K562 (cell line): ENCODE data around the gene TP53TG5. TPM values are rescaled to one million over a fixed set of nuclear protein-coding genes. Genes with fewer than 3 reads are reported as not detected.

Experiments used
- ATAC-seq: fragments of 200-7000 bp; cut with Tn5 transposase; 3 replicates; pipeline ENCODE4 v1.9.1; 2020; ENCODE audit warnings: moderate library complexity
- BruUV-seq: library from RNA; stranded (reverse); fragments of 400-500 nt; replicated peaks from 2 replicates; lab custom pipeline; 2021; lab: Mats Ljungman, UMichigan
- CTCF ChIA-PET: fragments of 300-600 bp; formaldehyde crosslinking; extraction: SDS; loops from one replicate; lab custom pipeline; 2021; ENCODE audit warnings: low intra/inter-chr PET ratio; lab: Yijun Ruan, JAX
- POLR2A ChIA-PET: fragments of 300-600, 350-650 bp; sonication (Branson Sonifier 250); formaldehyde crosslinking; extraction: SDS; loops from one replicate; lab custom pipeline; 2021; ENCODE audit warnings: antibody characterized with exemption, inconsistent platforms; lab: Yijun Ruan, JAX
- DNase-seq, 4 experiments: peaks; one replicate each; pipeline versions ENCODE4 v3.0.0 to v3.0.0-alpha.2; 2011 to 2018; ENCODE audit warnings: low spot score in 3 of 4, mixed read lengths in 3 of 4; ENCODE audit errors: extremely low read depth in 1 of 4
- FAIRE-seq: peaks from 2 replicates; lab custom pipeline; 2011; peaks lifted over from hg19 to GRCh38; lab: Jason Lieb, UNC
- H2AFZ ChIP-seq: 2 replicates; pipeline ENCODE4 v1.6.0; 2011; ENCODE audit warnings: low read depth, low read length, control low read depth, inconsistent platforms
- H3K27ac ChIP-seq: fragments of 200-600 bp; 3 replicates; pipeline ENCODE4 v1.8.0; 2011; ENCODE audit warnings: low read depth, mild to moderate bottlenecking, control low read depth, inconsistent platforms, low read length, moderate library complexity, mixed read lengths; ENCODE audit errors: extremely low read depth
- H3K27me3 ChIP-seq, 2 experiments: fragments of 300-600 bp in 1 of 2; 2 replicates in 1 of 2; 3 replicates in 1 of 2; pipeline versions ENCODE4 v1.6.0 to v1.8.0; 2011; ENCODE audit warnings: inconsistent platforms in 2 of 2, low read length in 2 of 2, mild to moderate bottlenecking in 1 of 2, mixed read lengths in 1 of 2, moderate library complexity in 1 of 2; ENCODE audit not compliant: control insufficient read depth in 2 of 2, insufficient read depth in 2 of 2
- H3K36me3 ChIP-seq: fragments of 300-600 bp; 3 replicates; pipeline ENCODE4 v1.8.0; 2011; ENCODE audit warnings: mild to moderate bottlenecking, low read length, inconsistent platforms; ENCODE audit not compliant: control insufficient read depth, insufficient read depth
- H3K4me1 ChIP-seq, 2 experiments: fragments of 200-600 bp in 1 of 2; replicated peaks in 1 of 2; 2 replicates in 1 of 2; 3 replicates in 1 of 2; pipeline versions ENCODE4 v1.5.1 to v1.8.0; 2011; ENCODE audit warnings: inconsistent platforms in 2 of 2, low read length in 2 of 2, mild to moderate bottlenecking in 1 of 2, mixed read lengths in 1 of 2, moderate library complexity in 1 of 2; ENCODE audit not compliant: control insufficient read depth in 2 of 2, insufficient read depth in 2 of 2
- H3K4me2 ChIP-seq: 2 replicates; pipeline ENCODE4 v1.6.1; 2011; ENCODE audit warnings: low read length, control low read depth, inconsistent platforms, mixed read lengths; ENCODE audit not compliant: insufficient read depth
- H3K4me3 ChIP-seq: fragments of 200-600 bp; sonication (generic), shearing (Covaris generic); 2 replicates; pipeline ENCODE4 v1.5.1; 2016; ENCODE audit warnings: control low read depth, inconsistent platforms
- H3K79me2 ChIP-seq: fragments of 200-600 bp; 3 replicates; pipeline ENCODE4 v1.8.0; 2011; ENCODE audit warnings: low read length, inconsistent platforms; ENCODE audit not compliant: control insufficient read depth, insufficient read depth
- H3K9ac ChIP-seq, 2 experiments: 2 replicates each; pipeline versions ENCODE4 v1.6.0 to v1.6.1; 2011; ENCODE audit warnings: low read depth in 2 of 2, low read length in 2 of 2, control low read depth in 1 of 2, inconsistent platforms in 1 of 2, mild to moderate bottlenecking in 1 of 2, mixed read lengths in 1 of 2; ENCODE audit not compliant: insufficient read depth in 1 of 2
- H3K9me1 ChIP-seq: one replicate; pipeline ENCODE4 v1.6.0; 2011; ENCODE audit warnings: inconsistent platforms, mild to moderate bottlenecking, low read length, moderate library complexity; ENCODE audit not compliant: control insufficient read depth, insufficient read depth
- H3K9me3 ChIP-seq: replicated peaks from 2 replicates; pipeline ENCODE4 v1.5.1; 2011; ENCODE audit warnings: low read depth, low read length, inconsistent platforms; ENCODE audit not compliant: control insufficient read depth, insufficient read depth
- H4K20me1 ChIP-seq: replicated peaks from 2 replicates; pipeline ENCODE4 v1.6.1; 2011; ENCODE audit warnings: low read length, inconsistent platforms, mixed read lengths; ENCODE audit not compliant: control insufficient read depth, insufficient read depth
- CCNT2 ChIP-seq: IDR thresholded peaks from 2 replicates; pipeline ENCODE4 v1.6.1; 2011; ENCODE audit warnings: borderline replicate concordance, low read depth, mild to moderate bottlenecking, moderate library complexity, mixed read lengths, low read length; ENCODE audit not compliant: insufficient read length; ENCODE audit errors: extremely low read depth
- CSDE1 ChIP-seq, 2 experiments: fragments of 450-650 bp; IDR thresholded peaks; 2 replicates each; pipeline ENCODE4 v1.6.1; 2016; ENCODE audit warnings: mild to moderate bottlenecking in 1 of 2
- SIN3A ChIP-seq, 2 experiments: fragments of 150-350 bp in 1 of 2; IDR thresholded peaks; 2 replicates each; pipeline ENCODE4 v1.6.1; 2011 to 2016; ENCODE audit warnings: borderline replicate concordance in 2 of 2, low read depth in 2 of 2, low read length in 2 of 2, mild to moderate bottlenecking in 2 of 2, moderate library complexity in 2 of 2; ENCODE audit not compliant: control insufficient read depth in 1 of 2
- ZBED1 ChIP-seq: IDR thresholded peaks from 2 replicates; pipeline ENCODE4 v1.6.1; 2014
- ZNF696 ChIP-seq: fragments of 250-450 bp; sonication (Bioruptor Pico); conservative IDR thresholded peaks from 2 replicates; pipeline ENCODE4 v1.4.0; 2020; ENCODE audit warnings: mild to moderate bottlenecking, moderate library complexity
- WGBS: fragments of 100-300 bp; shearing (Covaris generic); methylation state at CpG from one replicate; pipeline ENCODE4 v1.1.6; 2016; ENCODE audit warnings: low coverage, mixed read lengths; ENCODE audit not compliant: insufficient coverage; ENCODE audit errors: missing lambda C conversion rate; 5-methylcytosine and 5-hydroxymethylcytosine counted together
- in situ Hi-C: fragments of 300-500 bp; cut with MboI; formaldehyde crosslinking; loops from 4 replicates; pipeline ENCODE4 v1.15.0; 2018; ENCODE audit warnings: inconsistent platforms, mixed read lengths
- intact Hi-C: fragments of 100-400 bp; cut with micrococcal nuclease; formaldehyde crosslinking; loops from 2 replicates; pipeline ENCODE4 v1.14.2; 2022
- polyA plus RNA-seq, 8 experiments: library from polyadenylated mRNA; depleted of rRNA in 4 of 8; stranded (reverse) in 5 of 8; unstranded in 3 of 8; fragments of >200 nt; fragmentation: Nextera tagmentation in 2 of 8; fragmentation: Illumina TruSeq in 1 of 8; extraction: Ambion mirVana in 2 of 8; extraction: Trizol in 1 of 8; gene quantifications; 2 replicates each; pipeline versions ENCODE4 v1.2.1 to v1.2.3, GENCODE V29; 2011 to 2014; ENCODE audit warnings: inconsistent platforms in 1 of 8, missing spikeins in 1 of 8
- total RNA-seq, 7 experiments: library from RNA; depleted of rRNA in 6 of 7; stranded (reverse); fragments of >200 nt in 6 of 7; fragmentation: Illumina TruSeq in 2 of 7; extraction: Trizol in 2 of 7; gene quantifications; 2 replicates each; pipeline versions ENCODE4 v1.2.1 to v1.2.3, GENCODE V29; 2011 to 2021; ENCODE audit warnings: low replicate concordance in 1 of 7
- TF ChIP-seq, protein P1 (sequence below): fragments of 250-450 bp; sonication (Bioruptor Pico); IDR thresholded peaks from 2 replicates; pipeline ENCODE4 v1.4.0; 2020
- TF ChIP-seq, protein P2 (sequence below), 2 experiments: fragments of 450-650 bp; conservative IDR thresholded peaks; 2 replicates each; pipeline ENCODE4 v1.6.1; 2017; ENCODE audit warnings: mild to moderate bottlenecking in 2 of 2, moderate library complexity in 2 of 2

Gene TP53TG5
- total and polyA plus RNA-seq, 9 of the 15 experiments (the other 6 are each of a cell fraction or from before 2014, with no cell fraction given), result 0.04 to 0.05 (median 0.04) TPM; not detected in 6

DNA sequence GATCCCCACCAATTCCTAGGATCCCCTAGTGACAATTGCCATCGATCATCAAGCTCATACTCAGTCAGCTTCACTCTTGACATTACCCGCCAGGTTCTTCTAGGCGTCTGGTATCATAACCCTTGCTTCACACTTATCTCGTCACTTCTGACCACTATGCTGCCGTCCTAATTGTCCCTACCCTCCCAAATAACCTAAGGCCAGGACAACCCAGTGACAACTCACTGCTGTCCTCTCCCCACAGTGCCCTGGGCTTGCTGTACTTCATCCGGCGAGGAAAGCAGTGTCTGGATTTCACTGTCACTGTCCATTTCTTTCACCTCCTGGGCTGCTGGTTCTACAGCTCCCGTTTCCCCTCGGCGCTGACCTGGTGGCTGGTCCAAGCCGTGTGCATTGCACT lies 11.5 kb downstream of the TP53TG5 start:
- in situ Hi-C loops, result loop anchor here (5.0 kb wide), 1 partner anchor 44 kb away; no protein-coding TSS in a partner anchor
- peaks cover 20% of the 10 kb centered on the region for H3K79me2 ChIP-seq
- 85% methylated on average over 11 of the region's 11 CpGs for WGBS
- no peak overlapping the region for H3K4me3 ChIP-seq
- no peak for DNase-seq
- no peak for FAIRE-seq
- no peaks in the 10 kb centered on the region for H4K20me1 ChIP-seq
- TF ChIP-seq ZNF696 (no peak), CCNT2 (no peak), SIN3A (IDR thresholded peaks at IDR 0.05; ENCODE audit: borderline replicate concordance in 2 of 2, control insufficient read depth in 1 of 2, low read depth in 2 of 2, low read length in 2 of 2) (no peak), CSDE1 (IDR thresholded peaks at IDR 0.05) (no peak), ZBED1 (no peak)
- TF ChIP-seq, protein P1, sequence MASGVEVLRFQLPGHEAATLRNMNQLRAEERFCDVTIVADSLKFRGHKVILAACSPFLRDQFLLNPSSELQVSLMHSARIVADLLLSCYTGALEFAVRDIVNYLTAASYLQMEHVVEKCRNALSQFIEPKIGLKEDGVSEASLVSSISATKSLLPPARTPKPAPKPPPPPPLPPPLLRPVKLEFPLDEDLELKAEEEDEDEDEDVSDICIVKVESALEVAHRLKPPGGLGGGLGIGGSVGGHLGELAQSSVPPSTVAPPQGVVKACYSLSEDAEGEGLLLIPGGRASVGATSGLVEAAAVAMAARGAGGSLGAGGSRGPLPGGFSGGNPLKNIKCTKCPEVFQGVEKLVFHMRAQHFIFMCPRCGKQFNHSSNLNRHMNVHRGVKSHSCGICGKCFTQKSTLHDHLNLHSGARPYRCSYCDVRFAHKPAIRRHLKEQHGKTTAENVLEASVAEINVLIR, result no peak
- TF ChIP-seq, protein P2, sequence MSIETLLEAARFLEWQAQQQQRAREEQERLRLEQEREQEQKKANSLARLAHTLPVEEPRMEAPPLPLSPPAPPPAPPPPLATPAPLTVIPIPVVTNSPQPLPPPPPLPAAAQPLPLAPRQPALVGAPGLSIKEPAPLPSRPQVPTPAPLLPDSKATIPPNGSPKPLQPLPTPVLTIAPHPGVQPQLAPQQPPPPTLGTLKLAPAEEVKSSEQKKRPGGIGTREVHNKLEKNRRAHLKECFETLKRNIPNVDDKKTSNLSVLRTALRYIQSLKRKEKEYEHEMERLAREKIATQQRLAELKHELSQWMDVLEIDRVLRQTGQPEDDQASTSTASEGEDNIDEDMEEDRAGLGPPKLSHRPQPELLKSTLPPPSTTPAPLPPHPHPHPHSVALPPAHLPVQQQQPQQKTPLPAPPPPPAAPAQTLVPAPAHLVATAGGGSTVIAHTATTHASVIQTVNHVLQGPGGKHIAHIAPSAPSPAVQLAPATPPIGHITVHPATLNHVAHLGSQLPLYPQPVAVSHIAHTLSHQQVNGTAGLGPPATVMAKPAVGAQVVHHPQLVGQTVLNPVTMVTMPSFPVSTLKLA (conservative IDR thresholded peaks at IDR 0.05), result no peak
- TF ChIP-seq, all 486 proteins: peak for 0
- ChIA-PET CTCF (no interaction called here), POLR2A (interaction anchor here (0.7 to 1.1 kb wide), 2 partner anchors 22 to 86 kb away, joined by 3 to 7 read pairs; no protein-coding TSS in a partner anchor)
- intact Hi-C loops, result loop anchor here (10.0 kb wide), 1 partner anchor 608 kb away; the partner anchor contains the start of gene ZNF335
- Histone ChIP-seq H3K9ac (peak overlapping the region in 1 of 2 experiments; percentile 68; a peak in 2 of 4 replicates), H2AFZ (no peak overlapping the region), H3K36me3 (peaks cover 39% of the 10 kb centered on the region), H3K27ac (no peak overlapping the region), H3K4me1 (peaks cover 9 to 11% of the 10 kb centered on the region in 2 experiments; a peak in 4 of 5 replicates), H3K27me3 (no peaks in the 10 kb centered on the region), H3K9me3 (no peaks in the 10 kb centered on the region), H3K9me1 (no peaks in the 10 kb centered on the region), H3K4me2 (no peak overlapping the region)
- BruUV-seq, result no TSS peak
- ATAC-seq, result no peak
